ENCODE results near the gene ASPA.

The ASPA gene

GRCh38 chr17:3546521-3546920 is 70.7 kb downstream of the ASPA start:
- Histone ChIP-seq H3K4me3 (ENCODE audit: low read length) (no peak overlapping the region), H3K27ac (ENCODE audit: low read length) (no peak overlapping the region), H3K36me3 (ENCODE audit: control insufficient read depth, insufficient read depth, low read length) (no peaks in the 10 kb centered on the region), H3K4me1 (ENCODE audit: control insufficient read depth, insufficient read depth, low read length) (no peaks in the 10 kb centered on the region), H3K9me3 (ENCODE audit: control insufficient read depth, insufficient read depth, low read length) (no peaks in the 10 kb centered on the region), H3K27me3 (ENCODE audit: control insufficient read depth, insufficient read depth, low read length) (no peaks in the 10 kb centered on the region)
- no CpG with 5 or more reads among the region's 5 CpGs for WGBS (ENCODE audit: insufficient coverage, insufficient read length)
- DNase-seq (ENCODE audit: low read depth, low spot score), result no peak

- Histone ChIP-seq H3K36me3 (ENCODE audit: control insufficient read depth, insufficient read depth, low read length) (no peaks in the 10 kb centered on the region), H3K27me3 (ENCODE audit: control insufficient read depth, insufficient read depth, low read length) (no peaks in the 10 kb centered on the region), H3K9me3 (ENCODE audit: control insufficient read depth, insufficient read depth, low read length) (no peaks in the 10 kb centered on the region), H3K4me1 (ENCODE audit: control insufficient read depth, insufficient read depth, low read length) (no peaks in the 10 kb centered on the region), H3K4me3 (ENCODE audit: low read length) (no peak overlapping the region), H3K27ac (ENCODE audit: low read length) (no peak overlapping the region)
- no peak for DNase-seq (ENCODE audit: low read depth, low spot score)
- WGBS (ENCODE audit: insufficient coverage, insufficient read length), result no CpG with 5 or more reads among the region's 8 CpGs
These were observed 71.2 kb downstream of the ASPA start for GRCh38 chr17:3546997-3547396.

GRCh38 chr17:3547628-3548027 is 71.8 kb downstream of the ASPA start:
- Histone ChIP-seq H3K4me1 (ENCODE audit: control insufficient read depth, insufficient read depth, low read length) (no peaks in the 10 kb centered on the region), H3K36me3 (ENCODE audit: control insufficient read depth, insufficient read depth, low read length) (no peaks in the 10 kb centered on the region), H3K27me3 (ENCODE audit: control insufficient read depth, insufficient read depth, low read length) (no peaks in the 10 kb centered on the region), H3K9me3 (ENCODE audit: control insufficient read depth, insufficient read depth, low read length) (no peaks in the 10 kb centered on the region), H3K4me3 (ENCODE audit: low read length) (no peak overlapping the region), H3K27ac (ENCODE audit: low read length) (no peak overlapping the region)
- no peak for DNase-seq (ENCODE audit: low read depth, low spot score)
- no CpG with 5 or more reads among the region's 11 CpGs for WGBS (ENCODE audit: insufficient coverage, insufficient read length)

- H3K27ac ChIP-seq (ENCODE audit: low read length), result no peak overlapping the region
- 100% methylated on average over 2 of the region's 2 CpGs for WGBS (ENCODE audit: insufficient coverage, insufficient read length)
- no peaks in the 10 kb centered on the region for H3K4me1 ChIP-seq (ENCODE audit: control insufficient read depth, insufficient read depth, low read length)
- H3K27me3 ChIP-seq (ENCODE audit: control insufficient read depth, insufficient read depth, low read length), result no peaks in the 10 kb centered on the region
- H3K4me3 ChIP-seq (ENCODE audit: low read length), result no peak overlapping the region
- no peaks in the 10 kb centered on the region for H3K9me3 ChIP-seq (ENCODE audit: control insufficient read depth, insufficient read depth, low read length)
- H3K36me3 ChIP-seq (ENCODE audit: control insufficient read depth, insufficient read depth, low read length), result no peaks in the 10 kb centered on the region
- no peak for DNase-seq (ENCODE audit: low read depth, low spot score)
These were observed 73.9 kb downstream of the ASPA start for GRCh38 chr17:3549610-3550162.

GRCh38 chr17:3551189-3551588 is 75.4 kb downstream of the ASPA start:
- no CpG with 5 or more reads among the region's 6 CpGs for WGBS (ENCODE audit: insufficient coverage, insufficient read length)
- Histone ChIP-seq H3K27me3 (ENCODE audit: control insufficient read depth, insufficient read depth, low read length) (no peaks in the 10 kb centered on the region), H3K9me3 (ENCODE audit: control insufficient read depth, insufficient read depth, low read length) (no peaks in the 10 kb centered on the region), H3K4me1 (ENCODE audit: control insufficient read depth, insufficient read depth, low read length) (no peaks in the 10 kb centered on the region), H3K36me3 (ENCODE audit: control insufficient read depth, insufficient read depth, low read length) (no peaks in the 10 kb centered on the region), H3K27ac (ENCODE audit: low read length) (no peak overlapping the region), H3K4me3 (ENCODE audit: low read length) (no peak overlapping the region)
- no peak for DNase-seq (ENCODE audit: low read depth, low spot score)

GRCh38 chr17:3552916-3553315 is 77.1 kb downstream of the ASPA start:
- H3K9me3 ChIP-seq (ENCODE audit: control insufficient read depth, insufficient read depth, low read length), result no peaks in the 10 kb centered on the region
- H3K4me1 ChIP-seq (ENCODE audit: control insufficient read depth, insufficient read depth, low read length), result no peaks in the 10 kb centered on the region; the same call in 1 of the 2 replicates
- DNase-seq (ENCODE audit: low read depth, low spot score), result no peak
- no peaks in the 10 kb centered on the region for H3K36me3 ChIP-seq (ENCODE audit: control insufficient read depth, insufficient read depth, low read length)
- no CpG with 5 or more reads among the region's 7 CpGs for whole genome bisulfite sequencing (ENCODE audit: insufficient coverage, insufficient read length)
- H3K4me3 ChIP-seq (ENCODE audit: low read length), result no peak overlapping the region
- H3K27ac ChIP-seq (ENCODE audit: low read length), result no peak overlapping the region
- H3K27me3 ChIP-seq (ENCODE audit: control insufficient read depth, insufficient read depth, low read length), result no peaks in the 10 kb centered on the region

All from iPS DF 6.9 (cell line).